Stimulated activated CD8-positive, alpha-beta memory T cell treated with anti-CD3 and anti-CD28 coated beads, Interleukin-7, amount 100 ng/mL, for 24 hours (primary cell): ENCODE measurements around the gene PPP1R12A.
"Not testable (repeated sequence)": the region's sequence is repeated elsewhere in the genome, so short reads cannot be mapped to it uniquely, and the experiment has no call there.

ENCODE experiments used
- DNase-seq: peaks from one replicate; pipeline ENCODE4 v3.0.0-alpha.2; 2020; ENCODE audit warnings: low read depth

Gene PPP1R12A

GRCh38 chr12:79841248-79841877 lies 93.5 kb downstream of the PPP1R12A start:
- DNase-seq, result no peak

GRCh38 chr12:79838359-79838758 lies 96.5 kb downstream of the PPP1R12A start:
- no peak for DNase-seq

GRCh38 chr12:79837575-79837974 lies 97.3 kb downstream of the PPP1R12A start:
- no peak for DNase-seq

GRCh38 chr12:79835377-79835843 lies 99.5 kb downstream of the PPP1R12A start:
- DNase-seq, result no peak

- DNase-seq, result no peak
These were observed 100.1 kb downstream of the PPP1R12A start for GRCh38 chr12:79834712-79835376.

- no peak for DNase-seq
These were observed 104.5 kb downstream of the PPP1R12A start for GRCh38 chr12:79830440-79830839.

GRCh38 chr12:79828924-79829323 lies 106.0 kb downstream of the PPP1R12A start:
- no peak for DNase-seq

- no peak for DNase-seq
These were observed 107.4 kb downstream of the PPP1R12A start for GRCh38 chr12:79827484-79827883.

- DNase-seq, result no peak
These were observed 108.4 kb downstream of the PPP1R12A start for GRCh38 chr12:79826267-79827128.

- no peak for DNase-seq
These were observed 112.4 kb downstream of the PPP1R12A start for GRCh38 chr12:79822475-79822874.

- DNase-seq, result no peak
These were observed 116.0 kb downstream of the PPP1R12A start for GRCh38 chr12:79818856-79819255.

- not testable (repeated sequence) for DNase-seq
These were observed 150.4 kb downstream of the PPP1R12A start for GRCh38 chr12:79784366-79785065.

GRCh38 chr12:79782172-79782900 lies 152.6 kb downstream of the PPP1R12A start:
- no peak for DNase-seq

- DNase-seq, result no peak
These were observed 156.0 kb downstream of the PPP1R12A start for GRCh38 chr12:79778802-79779448.

- no peak for DNase-seq
These were observed 158.8 kb downstream of the PPP1R12A start for GRCh38 chr12:79776111-79776510.

- no peak for DNase-seq
These were observed 159.4 kb downstream of the PPP1R12A start for GRCh38 chr12:79775355-79776027.

- DNase-seq, result no peak
These were observed 161.0 kb downstream of the PPP1R12A start for GRCh38 chr12:79773896-79774295.

- DNase-seq, result no peak
These were observed 164.9 kb downstream of the PPP1R12A start for GRCh38 chr12:79769860-79770485.

- DNase-seq, result no peak
These were observed 165.6 kb downstream of the PPP1R12A start for GRCh38 chr12:79769189-79769859.
